NCI-H1105 (cell line): ENCODE measurements around the gene ZSCAN18.
"Not testable (repeated sequence)": the region's sequence is repeated elsewhere in the genome, so short reads cannot be mapped to it uniquely, and the experiment has no call there.

Experiments used
- DNase-seq: peaks from one replicate; lab custom pipeline; 2025; lab: John Stamatoyannopoulos, UW

The ZSCAN18 gene, protein sequence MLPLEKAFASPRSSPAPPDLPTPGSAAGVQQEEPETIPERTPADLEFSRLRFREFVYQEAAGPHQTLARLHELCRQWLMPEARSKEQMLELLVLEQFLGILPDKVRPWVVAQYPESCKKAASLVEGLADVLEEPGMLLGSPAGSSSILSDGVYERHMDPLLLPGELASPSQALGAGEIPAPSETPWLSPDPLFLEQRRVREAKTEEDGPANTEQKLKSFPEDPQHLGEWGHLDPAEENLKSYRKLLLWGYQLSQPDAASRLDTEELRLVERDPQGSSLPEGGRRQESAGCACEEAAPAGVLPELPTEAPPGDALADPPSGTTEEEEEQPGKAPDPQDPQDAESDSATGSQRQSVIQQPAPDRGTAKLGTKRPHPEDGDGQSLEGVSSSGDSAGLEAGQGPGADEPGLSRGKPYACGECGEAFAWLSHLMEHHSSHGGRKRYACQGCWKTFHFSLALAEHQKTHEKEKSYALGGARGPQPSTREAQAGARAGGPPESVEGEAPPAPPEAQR

DNA sequence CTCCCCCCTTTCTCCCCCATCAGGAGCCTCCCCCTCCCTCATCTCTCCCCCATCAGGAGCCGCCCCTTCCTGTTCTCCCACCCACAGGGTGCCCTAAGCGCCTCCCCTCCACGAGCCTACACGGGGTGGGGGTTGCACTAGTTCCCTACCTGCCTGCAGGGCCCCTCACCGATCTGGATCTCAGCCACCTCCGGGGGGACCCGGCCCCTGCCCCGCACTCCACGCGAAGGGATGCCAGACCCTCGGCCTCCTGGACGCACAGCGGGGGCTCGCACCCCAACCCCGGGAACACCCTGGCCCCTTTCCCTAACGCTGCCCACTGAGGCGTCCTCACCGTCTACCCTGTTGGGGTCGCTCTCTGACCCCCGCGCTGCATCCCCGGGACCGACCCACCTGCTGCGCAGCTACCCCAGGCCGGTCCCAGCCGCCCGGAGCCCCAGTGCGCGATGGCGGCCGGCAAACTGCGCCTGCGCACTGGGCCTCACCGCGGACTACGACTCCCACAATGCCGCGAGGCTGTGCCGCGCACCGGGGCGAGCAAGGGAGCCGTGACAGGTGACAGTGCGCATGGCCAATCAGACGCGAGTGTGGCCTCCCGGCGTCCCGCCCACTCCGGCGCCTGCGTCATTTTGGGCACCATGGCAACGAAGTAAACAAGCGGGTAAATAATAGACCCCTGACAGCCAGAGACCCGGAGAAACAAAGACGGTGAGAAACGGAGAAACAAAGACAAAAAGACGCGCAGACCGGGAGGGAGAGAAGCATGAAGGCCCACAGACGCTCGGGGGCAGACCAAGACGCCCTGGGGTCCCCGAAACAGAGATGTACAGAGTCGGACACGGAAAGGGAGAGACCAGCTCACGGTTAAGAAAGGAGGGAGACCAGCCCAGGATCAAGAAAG, at the start of gene ZSCAN18:
ZSCAN18 (minus strand) TSS at position 451 of the 901 bp plus-strand sequence. CDS start 7,964 bp downstream, outside the sequence.
- DNase-seq = peak; percentile 95

DNA sequence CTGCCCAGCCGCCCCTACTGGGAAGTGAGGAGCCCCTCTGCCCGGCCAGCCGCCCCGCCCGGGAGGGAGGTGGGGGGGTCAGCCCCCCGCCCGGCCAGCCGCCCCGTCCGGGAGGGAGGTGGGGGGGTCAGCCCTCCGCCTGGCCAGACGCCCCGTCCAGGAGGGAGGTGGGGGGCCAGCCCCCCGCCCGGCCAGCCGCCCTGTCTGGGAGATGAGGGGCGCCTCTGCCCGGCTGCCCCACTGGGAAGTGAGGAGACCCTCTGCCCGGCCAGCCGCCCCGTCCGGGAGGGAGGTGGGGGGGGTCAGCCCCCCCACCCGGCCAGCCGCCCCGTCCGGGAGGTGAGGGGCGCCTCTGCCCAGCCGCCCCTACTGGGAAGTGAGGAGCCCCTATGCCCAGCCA, 49.4 kb upstream of the ZSCAN18 start:
- DNase-seq = not testable (repeated sequence)

DNA sequence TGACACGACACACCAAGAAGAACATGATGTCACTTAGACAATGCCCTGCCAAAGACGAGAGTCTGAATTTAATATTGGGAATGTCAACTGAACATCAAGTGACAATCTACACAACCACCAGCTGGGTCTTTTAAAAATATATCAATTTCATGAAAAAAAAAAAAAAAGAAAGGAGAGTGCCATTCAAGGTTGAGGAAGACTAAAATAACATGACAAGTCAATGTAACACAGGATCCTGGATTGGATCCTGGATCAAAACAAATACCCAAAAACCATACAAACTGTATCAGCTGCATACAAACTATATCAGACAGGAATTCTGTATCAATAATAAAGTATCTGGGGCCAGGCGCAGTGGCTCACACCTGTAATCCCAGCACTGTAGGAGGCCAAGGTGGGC, 47.8 kb upstream of the ZSCAN18 start:
- DNase-seq = no peak

DNA sequence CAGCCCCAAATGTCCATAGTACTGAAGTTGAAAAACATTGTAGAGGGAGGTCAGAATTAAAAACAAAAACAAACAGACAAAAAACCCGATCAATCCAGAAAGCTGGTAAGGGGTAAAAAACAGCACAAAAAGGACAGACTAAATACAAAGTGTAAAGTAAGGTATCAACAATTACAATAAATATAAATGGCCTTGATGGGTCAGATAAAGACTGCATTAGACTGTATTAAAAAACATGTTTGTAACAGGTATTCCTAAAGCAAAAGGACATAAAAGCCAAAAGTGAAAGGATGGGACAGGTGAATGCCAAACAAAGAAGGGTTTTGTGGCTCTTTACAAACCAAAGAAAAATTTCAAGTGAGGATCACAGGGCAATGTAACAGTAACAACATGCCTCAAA, 36.2 kb upstream of the ZSCAN18 start:
- no peak for DNase-seq

DNA sequence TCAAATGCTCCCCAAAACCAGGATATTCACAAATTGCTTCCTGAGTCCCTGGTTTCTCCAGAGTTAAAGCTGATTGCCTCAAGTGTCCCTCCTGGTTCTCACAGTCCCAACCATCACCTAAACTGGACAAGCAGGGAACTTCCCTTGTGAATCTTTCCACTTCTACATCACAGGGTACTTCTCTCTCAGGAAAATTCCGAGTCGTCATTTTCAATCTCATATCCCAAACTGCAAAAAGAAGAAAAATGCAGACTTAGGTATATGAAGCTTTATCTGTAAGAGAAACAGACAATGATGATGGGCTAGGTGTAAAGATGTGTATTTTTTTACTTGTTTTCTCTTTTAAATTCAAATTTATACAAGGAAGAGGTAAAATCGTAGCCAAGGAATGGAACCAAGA, 31.3 kb upstream of the ZSCAN18 start:
- no peak for DNase-seq

DNA sequence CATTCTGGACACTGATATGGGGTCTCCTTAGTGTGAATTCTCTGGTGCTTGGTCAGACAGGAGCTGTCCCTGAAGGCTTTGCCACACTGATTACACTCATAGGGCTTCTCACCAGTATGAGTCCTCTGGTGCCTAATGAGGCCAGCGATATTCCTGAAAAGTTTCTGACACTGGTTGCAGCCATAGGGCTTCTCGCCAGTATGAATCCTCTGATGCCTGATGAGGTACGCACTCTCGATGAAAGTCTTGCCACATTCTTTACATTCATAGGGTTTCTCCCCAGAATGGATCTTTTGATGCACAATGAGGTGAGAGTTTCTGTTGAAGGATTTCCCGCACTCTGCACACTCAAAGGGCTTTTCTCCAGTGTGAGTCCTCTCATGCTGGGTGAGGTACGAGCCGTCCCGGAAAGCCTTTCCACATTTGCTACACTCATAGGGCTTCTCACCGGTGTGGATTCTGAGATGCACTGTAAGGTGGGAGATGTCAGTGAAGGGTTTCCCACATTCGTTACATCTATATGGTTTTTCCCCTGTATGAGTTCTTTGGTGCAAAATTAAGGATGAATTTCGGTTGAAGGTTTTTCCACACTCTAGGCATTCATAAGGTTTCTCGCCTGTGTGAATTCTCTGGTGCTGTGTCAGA, 30.1 kb upstream of the ZSCAN18 start:
- DNase-seq = no peak

DNA sequence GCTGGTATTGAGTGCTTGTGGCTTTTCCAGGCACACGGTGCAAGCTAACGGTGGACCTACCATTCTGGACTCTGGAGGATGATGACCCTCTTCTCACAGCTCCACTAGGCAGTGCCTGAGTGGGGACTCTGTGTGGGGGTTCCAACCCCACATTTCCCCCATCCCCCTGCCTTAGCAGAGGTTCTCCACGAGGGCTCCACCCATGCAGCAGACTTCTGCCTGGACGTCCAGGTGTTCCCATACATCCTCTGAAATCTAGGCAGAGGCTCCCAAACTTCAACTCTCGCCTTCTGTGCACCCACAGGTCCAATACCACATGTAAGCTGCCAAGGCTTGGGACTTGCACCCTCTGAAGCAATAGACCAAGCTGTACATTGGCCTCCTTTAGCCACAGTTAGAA, 25.3 kb upstream of the ZSCAN18 start:
- no peak for DNase-seq

DNA sequence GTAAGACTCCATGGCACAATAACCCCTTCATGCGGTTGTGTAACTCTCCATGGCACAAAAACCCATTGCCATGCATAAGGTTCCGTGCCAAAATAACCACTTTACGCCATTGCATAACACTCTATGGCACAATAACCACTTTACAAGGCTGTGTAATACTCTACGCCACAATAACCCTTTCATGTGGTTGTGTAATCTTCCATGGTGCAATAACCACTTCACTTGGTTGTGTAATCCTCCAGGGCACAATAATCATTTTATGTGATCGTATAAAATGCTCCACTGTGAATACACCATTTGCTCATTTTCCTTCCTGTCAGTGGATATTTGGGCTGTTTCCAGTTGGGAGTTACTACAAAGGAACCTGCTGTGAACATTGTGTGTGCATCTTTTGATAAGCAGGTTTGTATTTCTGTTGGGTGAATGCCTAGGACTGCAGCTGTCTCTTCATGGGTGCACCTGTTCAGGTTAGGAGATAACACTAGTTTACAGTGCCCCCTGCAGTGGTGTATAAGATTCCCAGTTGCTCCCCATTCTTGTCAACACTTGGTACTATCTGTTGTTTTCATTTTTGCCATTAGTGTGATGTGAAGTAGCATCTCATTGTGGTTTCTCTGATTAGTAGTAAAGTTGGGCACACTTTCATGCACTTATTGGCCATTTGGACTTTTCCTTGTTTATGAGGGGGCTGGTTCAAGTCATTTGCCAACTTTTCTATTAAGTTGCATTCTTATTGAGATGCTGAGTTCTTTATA, 21.1 kb upstream of the ZSCAN18 start:
- DNase-seq = no peak

DNA sequence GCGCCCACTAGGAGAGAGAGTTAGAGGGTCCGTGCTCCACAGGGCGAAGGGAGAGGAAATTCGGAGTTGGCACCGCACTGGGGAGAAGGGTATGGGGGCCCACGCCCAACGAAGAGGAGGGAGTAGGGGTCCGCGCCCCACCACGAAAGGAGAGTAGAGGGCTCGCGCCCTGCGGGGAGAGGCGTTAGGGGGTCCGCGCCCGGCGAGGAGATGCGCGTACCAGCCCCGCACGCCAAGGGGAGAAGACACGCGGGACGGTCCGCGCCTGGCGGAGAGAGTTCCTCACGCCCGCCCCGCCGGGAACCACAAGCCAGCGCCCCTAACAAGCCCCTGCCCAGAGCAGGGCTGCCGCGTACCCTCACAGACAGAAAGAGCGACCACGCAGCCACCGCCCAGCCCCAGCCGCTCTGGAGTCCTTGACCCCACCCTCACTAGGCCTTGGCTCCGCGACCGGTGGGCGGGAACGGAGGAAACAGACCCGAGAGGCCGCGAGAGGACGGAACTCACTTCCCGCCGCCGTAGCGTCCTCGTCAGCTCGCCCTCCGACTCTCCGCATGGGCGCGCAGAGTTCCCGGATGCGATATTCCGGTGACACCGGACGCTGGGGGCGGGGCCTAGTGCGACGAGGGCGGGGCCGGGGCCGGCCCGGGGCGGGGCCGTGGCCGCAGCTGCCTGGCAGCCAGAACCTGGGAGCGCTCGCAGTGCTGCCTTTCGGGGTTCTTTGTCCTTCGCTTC, 20.0 kb upstream of the ZSCAN18 start:
- no peak for DNase-seq

DNA sequence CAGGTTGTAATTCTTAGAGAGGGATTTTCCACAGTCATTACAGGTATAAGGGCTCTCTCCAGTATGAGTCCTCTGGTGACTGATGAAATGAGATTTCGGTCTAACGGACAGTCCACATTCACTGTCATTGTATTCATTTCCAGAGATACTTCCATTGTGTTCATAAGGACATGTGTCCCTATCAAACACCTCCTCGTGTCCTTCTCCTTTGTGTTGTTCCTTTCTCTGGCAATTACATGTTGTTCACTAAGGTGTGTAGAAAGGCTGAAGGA, 10.5 kb upstream of the ZSCAN18 start:
- no peak for DNase-seq

DNA sequence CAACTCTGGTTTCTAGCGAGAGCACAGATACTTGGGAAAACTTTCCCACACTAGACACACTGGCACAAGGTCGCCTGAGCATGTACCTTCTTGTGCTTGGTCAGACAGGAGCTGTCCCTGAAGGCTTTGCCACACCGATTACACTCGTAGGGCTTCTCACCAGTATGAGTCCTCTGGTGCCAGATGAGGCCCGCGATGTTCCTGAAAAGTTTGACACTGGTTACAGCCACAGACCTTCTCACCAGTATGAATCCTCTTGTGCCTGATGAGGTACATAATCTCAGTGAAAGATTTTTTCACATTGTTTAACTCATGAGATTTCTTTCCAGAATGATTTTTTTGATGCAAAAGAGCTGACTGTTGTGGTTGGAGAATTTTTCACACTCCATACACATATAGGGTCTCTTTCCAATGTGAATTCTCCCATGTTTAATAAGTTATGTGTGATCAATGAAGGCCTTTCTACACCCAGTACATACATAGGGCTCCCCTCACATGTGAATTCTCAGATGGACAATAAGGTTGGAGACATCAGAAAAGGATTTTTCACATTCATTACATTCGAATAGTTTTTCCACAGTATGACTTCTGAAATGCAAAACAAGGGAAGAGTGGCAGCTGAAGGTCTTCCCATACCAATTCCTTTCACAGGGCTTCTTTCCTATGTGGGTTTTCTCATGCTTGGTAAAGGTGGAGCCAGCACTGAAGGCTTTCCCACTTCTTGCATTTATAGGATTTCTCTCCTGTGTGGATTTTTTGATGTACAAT, 9.9 kb upstream of the ZSCAN18 start:
- no peak for DNase-seq

DNA sequence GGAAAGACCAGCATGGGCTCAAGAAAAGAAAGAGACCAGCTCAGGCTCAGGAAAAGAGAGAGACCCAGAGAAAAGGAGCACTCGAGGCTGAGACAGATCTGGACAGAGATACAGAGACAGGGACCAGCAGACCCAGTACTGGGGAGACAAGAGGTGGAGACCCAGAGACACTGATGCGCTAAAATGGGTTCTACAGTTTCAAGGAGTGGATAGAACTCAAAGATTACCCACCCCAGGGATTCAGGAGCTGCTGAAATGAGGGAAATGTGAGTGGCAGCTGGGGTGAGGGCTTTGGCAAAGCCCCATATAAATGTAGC, 609 bp upstream of the ZSCAN18 start:
- no peak for DNase-seq

DNA sequence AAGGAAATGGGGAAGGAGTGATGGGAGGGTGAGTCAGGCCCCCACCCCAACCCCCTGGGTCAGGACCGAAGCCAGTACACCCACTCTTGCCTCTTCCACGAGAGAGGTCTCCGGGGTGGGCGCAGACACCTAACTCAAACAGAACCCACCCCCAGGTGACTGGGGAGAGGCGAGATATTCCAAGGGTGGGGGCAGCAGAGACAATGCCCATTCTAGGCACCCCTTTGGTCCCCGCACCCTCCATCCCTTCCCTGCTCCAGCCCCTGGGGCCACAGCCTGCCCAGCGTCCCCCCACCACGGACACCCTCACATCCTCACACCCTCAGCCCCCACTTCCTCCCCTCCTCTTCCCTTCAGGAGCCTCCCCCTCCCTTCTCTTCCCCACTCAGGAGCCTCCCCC, 682 bp downstream of the ZSCAN18 start:
- DNase-seq = no peak

DNA sequence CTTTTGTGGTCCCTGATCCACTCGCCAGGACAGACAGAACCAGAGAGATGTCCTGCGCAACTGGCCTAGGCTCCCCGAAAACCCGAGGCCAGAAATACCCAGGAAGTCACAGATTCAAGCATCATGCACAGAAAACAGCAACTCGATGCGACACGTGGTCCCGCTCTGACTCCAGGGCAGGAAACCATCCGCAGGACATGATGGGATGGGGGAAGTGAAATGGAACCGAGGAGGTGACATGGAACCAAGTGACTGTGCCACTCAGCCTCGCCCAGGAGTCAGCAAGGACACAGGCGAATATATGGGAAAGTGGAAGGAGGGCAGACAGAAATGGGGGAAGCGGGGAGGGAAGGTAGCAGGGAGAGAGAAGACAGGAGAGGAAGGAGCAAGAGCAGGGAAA, 1.1 kb downstream of the ZSCAN18 start:
- DNase-seq = no peak

DNA sequence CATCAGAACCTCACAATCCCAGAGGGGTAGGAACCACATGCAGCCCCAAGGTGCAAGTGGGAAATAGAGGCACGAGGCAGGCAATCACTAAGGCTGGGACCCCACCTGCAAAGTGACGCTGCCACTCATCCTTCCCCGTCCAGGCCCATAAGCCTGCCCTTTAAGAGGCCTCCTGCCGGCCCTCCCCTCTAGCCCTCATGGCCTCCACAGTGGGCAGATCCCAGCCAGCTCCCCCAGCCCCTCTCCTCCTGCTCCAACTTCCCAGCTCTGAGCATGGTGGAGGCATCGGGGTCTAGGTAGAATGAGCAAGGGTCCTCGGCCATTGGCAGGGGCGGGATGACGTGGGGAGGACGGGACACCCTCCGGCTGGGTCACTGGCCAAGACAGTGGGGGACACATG, 2.7 kb downstream of the ZSCAN18 start:
- no peak for DNase-seq

DNA sequence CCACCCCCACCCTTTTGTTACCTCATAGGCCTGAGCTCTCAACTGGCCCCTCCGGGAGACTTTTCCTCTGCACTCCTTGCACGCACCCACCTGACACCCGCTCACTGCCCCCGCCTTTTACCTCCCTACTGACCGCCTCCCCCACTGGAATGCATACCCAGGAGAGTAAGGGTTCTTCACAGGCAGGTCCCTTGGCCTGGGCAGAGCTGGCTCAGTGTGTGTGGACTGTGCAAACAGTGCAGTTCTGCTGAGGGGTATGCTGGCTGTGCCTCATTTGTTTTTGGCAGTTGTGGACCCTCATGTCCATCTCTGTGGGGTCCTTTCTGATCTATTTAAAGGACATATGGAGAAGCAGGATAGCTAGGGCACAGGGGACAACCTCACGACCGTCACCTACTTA, 5.0 kb downstream of the ZSCAN18 start:
- DNase-seq = no peak

DNA sequence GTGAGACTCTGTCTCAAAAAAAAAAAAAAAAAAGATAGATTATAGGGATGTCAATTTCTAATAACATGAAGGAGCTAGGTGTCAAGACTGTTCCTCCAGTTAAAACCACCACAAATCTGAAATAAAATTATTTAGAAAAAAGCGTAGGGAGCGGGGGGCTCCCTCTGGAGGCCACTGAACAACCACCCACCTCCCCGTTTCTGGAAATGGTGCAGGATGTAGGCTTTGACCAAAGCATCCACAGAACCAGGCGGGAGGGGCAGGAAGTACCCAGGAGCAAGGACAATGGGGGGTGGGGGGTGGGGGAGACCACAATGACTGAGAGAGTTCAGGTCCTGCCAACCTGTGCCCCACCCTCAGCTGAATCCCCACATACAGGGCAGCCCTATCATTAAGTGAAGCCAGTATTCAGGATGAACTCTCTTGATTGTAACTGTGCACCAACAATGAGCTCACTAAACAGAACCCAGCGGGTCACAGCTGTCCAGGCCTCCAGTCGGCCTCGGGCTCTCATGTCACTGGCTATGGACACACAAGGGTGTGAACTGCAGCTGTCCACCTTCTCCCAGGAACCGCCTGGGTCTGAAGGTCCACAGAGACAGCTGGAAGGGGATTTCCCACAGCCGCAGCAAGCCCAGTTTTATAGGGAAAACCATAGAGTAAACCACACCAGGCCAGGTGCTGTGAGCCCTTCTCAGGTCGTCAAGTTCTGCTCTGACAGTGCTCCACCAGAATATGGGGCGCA, 6.6 kb downstream of the ZSCAN18 start:
- DNase-seq = no peak

DNA sequence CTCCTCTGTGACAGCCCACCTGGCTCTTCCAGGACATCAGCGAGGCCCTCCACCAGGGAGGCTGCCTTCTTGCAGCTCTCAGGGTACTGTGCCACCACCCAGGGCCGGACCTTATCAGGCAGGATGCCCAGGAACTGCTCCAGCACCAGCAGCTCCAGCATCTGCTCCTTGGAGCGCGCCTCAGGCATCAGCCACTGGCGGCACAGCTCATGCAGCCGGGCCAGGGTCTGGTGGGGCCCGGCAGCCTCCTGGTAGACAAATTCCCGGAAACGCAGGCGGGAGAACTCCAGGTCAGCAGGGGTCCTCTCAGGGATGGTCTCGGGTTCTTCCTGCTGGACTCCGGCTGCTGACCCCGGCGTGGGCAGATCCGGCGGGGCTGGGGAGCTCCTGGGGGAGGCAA, 8.2 kb downstream of the ZSCAN18 start:
- no peak for DNase-seq

DNA sequence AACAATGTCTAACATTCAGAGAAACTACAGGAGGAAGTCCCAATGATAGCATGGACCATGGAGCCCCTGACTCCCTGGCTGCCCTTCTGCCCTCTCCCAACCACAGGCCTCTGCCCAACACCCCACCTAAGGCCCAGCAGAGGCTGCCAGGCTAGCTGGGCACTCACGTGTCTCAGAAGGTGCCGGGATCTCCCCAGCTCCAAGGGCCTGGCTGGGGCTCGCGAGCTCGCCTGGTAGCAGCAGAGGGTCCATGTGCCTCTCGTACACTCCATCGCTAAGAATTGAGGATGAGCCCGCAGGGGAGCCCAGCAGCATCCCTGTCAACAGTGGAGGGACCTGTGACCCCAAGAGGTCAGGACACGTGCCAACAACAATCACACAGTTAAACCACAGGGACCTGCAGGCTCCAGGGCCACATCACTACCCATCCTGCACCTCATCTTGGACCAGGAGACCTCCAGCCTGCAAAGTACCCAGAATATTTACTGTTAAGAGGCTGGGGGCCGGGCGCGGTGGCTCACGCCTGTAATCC, 9.4 kb downstream of the ZSCAN18 start:
- no peak for DNase-seq
